ENCODE data around the gene ERAP2.
"Not testable (repeated sequence)": the region's sequence is repeated elsewhere in the genome, so short reads cannot be mapped to it uniquely, and the experiment has no call there.

ERAP2 gene, protein sequence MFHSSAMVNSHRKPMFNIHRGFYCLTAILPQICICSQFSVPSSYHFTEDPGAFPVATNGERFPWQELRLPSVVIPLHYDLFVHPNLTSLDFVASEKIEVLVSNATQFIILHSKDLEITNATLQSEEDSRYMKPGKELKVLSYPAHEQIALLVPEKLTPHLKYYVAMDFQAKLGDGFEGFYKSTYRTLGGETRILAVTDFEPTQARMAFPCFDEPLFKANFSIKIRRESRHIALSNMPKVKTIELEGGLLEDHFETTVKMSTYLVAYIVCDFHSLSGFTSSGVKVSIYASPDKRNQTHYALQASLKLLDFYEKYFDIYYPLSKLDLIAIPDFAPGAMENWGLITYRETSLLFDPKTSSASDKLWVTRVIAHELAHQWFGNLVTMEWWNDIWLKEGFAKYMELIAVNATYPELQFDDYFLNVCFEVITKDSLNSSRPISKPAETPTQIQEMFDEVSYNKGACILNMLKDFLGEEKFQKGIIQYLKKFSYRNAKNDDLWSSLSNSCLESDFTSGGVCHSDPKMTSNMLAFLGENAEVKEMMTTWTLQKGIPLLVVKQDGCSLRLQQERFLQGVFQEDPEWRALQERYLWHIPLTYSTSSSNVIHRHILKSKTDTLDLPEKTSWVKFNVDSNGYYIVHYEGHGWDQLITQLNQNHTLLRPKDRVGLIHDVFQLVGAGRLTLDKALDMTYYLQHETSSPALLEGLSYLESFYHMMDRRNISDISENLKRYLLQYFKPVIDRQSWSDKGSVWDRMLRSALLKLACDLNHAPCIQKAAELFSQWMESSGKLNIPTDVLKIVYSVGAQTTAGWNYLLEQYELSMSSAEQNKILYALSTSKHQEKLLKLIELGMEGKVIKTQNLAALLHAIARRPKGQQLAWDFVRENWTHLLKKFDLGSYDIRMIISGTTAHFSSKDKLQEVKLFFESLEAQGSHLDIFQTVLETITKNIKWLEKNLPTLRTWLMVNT

GRCh38 chr5:96876292-96876850 is at the start of gene ERAP2:
TSS of gene ERAP2 (plus strand) at chr5:96876500. CDS start at chr5:96879686, 3,186 bp downstream.
- DNase-seq: no peak

- no peak for DNase-seq
These were observed 47.0 kb upstream of the ERAP2 start for GRCh38 chr5:96829297-96829696.

GRCh38 chr5:96834016-96834415 is 42.3 kb upstream of the ERAP2 start:
- no peak for DNase-seq

DNA sequence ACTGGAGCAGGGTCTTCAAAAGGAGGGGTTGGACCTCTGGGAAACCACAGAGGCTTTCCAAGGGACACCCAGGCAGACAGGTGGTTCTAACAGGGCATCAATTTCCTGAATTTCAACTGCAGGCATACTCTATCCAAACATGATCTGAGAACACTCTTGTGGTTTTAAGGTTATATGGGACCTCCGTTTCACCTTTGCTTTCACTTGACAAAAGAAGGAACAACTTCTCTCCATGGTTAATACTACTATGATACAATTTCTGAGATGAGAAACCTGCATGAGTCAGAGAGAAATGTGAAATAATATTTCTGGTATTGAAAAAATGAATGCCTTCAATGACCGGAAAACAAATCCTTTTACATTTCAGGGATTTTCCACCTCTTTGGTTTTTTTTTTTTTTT is 40.5 kb upstream of the ERAP2 start:
- DNase-seq: no peak

GRCh38 chr5:96836817-96837216 is 39.5 kb upstream of the ERAP2 start:
- DNase-seq: no peak

- DNase-seq: no peak
These were observed 39.0 kb upstream of the ERAP2 start for GRCh38 chr5:96837303-96837702.

DNA sequence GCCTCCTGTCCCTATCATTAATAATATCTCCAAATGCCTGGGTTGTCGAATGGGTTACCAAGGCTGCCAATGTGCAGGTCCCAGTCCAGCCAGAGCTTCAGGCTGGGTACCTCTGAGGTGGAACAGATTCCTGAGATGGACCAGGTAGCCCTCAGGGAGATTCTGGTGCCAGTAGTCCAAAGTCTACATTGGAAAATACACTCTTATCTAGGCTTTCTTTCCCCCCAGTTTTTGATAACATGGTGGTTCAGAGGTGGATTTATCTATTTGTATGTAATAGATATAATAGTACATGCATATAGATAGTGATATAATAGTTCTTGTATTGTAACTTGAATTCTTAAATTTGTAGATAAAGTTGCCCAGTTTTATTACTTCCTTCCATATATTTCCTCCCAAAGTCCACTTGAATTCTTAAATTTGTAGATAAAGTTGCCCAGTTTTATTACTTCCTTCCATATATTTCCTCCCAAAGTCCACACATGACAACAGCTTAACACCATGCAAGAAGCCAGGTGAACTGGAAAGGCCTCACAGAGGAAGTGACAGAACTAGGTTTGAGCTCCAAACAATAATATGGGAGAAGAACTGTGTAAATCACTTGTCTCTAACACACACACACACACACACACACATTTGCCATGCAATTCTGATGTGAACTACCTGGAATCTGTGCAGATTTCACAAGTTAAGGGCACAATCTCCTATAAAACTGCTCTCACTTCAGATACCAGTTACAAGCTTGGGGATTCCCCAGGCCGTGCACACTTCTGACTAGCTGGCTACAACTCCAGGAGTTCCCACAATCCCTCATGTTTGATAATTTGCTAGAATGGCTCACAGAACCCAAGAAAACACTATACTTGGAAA is 37.9 kb upstream of the ERAP2 start:
- DNase-seq: no peak

GRCh38 chr5:96839071-96839592 is 37.2 kb upstream of the ERAP2 start:
- DNase-seq: no peak

GRCh38 chr5:96841931-96842330 is 34.4 kb upstream of the ERAP2 start:
- not testable (repeated sequence) for DNase-seq

DNA sequence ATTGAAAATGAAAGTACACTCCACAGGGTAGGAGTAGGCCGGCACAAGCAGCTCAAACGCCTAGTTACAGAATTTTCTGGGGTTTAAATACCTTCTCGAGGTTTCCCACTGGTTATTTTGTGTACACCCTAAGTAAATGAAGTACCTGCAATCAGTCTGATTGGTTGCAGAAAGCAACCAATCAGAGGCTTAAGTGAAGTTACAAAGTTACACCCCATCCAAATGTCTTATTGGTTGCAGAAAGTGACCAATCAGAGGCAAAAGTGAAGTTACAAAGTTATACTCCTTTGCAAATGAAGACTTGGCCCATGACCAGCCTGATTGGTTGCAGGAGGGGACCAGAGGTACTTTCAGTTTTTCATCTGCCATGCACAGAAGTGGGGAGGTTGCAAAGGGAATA is 33.2 kb upstream of the ERAP2 start:
- no peak for DNase-seq

DNA sequence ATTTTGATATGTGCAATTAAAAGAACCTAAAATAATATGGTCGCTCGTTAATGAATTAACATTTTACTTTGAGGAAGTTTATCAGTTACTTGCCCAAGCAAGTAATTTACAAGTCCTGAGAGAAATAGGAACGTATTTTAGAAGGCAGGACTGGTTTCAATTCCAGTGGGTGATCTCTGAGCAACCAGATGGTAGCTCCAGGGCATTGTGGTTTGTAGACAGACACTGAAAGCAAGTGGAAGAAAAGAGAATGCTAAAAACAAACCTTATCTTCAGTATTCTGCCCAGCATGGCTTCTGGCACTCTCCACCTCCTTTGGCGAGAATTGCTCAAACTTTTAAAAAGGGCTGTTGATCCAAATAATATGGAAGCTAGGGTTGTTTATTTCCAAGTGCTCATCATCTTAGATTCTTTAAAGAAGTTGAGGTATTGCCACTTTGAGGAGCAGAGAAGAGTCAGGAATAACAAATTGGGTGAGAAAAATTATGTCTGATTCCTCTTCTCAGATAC is 31.8 kb upstream of the ERAP2 start:
- DNase-seq: no peak

GRCh38 chr5:96851312-96852062 is 24.8 kb upstream of the ERAP2 start:
- no peak for DNase-seq

- no peak for DNase-seq
These were observed 23.5 kb upstream of the ERAP2 start for GRCh38 chr5:96852759-96853158.

DNA sequence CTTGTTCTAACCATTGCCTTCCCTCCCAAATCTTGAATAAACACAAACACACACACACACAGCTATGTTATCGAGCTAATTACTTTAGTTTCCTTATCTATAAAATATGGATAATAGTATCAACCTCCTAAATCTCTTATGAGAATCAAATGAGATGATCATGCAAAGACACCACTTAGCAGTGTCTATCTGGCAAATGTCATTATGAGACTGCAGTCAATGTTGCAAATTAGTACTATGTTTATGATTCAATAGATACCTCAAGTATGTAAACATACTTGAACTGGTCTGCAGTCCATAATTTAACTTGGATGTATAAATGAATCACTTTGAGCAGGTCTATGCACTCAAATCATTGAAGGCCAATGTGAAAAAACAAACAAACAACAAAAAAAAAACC is 22.2 kb upstream of the ERAP2 start:
- DNase-seq: no peak

GRCh38 chr5:96855031-96855872 is 21.0 kb upstream of the ERAP2 start:
- DNase-seq: no peak

DNA sequence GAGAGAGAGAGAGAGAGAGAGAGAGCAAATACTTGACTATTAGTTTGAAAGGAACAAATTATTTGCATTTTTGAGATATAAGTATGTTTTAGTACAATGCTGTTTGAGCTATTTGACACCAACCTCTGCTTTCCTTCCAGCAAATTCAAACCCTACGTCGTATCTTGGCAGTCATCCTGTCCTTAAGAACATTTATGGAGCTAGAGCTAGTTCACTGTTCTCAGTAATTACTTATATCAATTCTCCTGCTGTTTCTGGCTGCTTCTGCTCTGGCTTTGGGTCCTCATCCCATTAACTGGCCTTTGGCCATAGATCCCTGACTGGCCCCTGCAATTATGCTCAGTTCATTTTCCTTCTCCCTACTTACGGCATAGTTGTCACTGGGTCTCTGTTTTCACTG is 19.9 kb upstream of the ERAP2 start:
- DNase-seq: no peak

GRCh38 chr5:96857454-96857853 is 18.8 kb upstream of the ERAP2 start:
- no peak for DNase-seq

- DNase-seq: no peak
These were observed 18.4 kb upstream of the ERAP2 start for GRCh38 chr5:96857924-96858323.

- no peak for DNase-seq
These were observed 16.9 kb upstream of the ERAP2 start for GRCh38 chr5:96859375-96859774.

GRCh38 chr5:96861076-96861475 is 15.2 kb upstream of the ERAP2 start:
- DNase-seq: no peak

All from stimulated activated CD8-positive, alpha-beta memory T cell treated with anti-CD3 and anti-CD28 coated beads, Interleukin-4, amount 100 ng/mL, for 48 hours (primary cell).